Brain pericyte (primary cell): Measurements from ENCODE around the gene HELZ2.
"Not testable (repeated sequence)": the region's sequence is repeated elsewhere in the genome, so short reads cannot be mapped to it uniquely, and the experiment has no call there.

Experiments used
- DNase-seq: peaks from one replicate; pipeline ENCODE4 v3.0.0-alpha.2; 2012; ENCODE audit warnings: low read depth, low spot score

Gene HELZ2

GRCh38 chr20:63565699-63566335 is 8.2 kb downstream of the HELZ2 start:
- no peak for DNase-seq

DNA sequence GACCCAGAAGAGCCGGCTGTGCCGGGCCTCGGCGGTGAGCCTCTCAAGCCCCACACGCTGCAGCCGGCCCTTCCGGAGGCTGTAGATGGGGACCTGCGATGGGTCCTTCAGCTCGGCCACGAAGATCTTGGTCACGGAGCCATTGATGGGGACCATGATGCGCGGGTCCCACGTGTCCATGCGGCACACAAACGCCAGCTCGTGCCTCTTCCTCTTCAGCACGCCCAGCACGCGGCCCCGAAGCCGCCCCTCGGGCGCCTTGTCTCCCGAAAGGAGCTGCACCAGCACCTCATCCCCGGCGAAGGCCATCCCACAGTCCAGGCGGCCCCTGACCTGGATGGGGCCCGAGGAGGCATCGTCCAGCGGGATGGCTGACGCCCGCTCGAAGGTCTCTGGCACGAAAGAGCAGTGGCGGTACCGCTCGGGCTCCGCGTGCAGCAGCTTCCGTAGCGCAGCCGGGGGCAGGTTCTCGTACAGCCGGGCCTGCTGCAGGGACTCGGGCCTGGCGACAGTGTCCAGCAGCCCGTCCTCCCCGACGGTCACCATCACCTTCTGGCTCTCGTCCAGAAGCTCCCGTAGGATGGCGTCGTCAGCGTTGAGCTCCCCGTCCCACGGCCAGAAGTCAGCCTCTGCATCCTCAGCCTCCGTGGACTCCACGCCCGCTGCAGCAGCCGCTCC is 8.9 kb downstream of the HELZ2 start:
- DNase-seq: no peak

DNA sequence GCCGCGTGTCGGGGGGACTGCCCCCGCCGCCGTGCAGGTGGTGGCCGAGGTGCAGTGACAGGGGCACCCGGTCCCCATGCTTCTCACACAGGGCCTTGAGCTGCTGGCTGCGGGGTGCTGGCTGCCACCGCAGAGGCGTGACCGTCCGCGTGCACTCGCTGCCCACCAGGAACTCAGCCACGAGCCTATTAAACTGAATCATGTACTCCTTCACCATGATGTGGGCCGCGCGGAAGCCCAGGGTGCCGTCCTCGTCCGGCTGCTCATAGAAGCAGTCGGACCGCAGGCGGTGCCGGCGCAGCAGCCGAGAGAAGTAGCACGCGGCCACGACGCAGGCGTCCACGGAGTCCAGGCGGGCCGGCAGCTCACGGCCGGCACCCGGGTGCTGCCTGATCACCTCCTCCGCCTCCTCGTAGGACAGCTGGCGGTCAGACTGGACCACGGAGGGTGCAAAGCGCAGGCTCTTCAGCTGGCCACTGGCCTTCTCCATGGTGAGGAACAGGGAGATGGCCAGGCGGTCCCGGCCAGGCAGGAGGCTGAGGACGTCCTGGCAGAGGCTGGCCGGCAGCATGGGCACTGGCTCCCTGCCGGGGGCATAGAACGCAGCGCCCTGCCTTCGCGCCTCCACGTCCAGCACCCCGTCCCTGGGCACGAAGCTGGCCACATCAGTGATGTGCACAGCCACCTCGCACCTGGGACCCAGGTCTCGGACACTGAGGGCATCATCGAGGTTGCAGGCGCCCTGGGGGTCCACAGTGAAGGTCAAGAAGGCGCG is 9.8 kb downstream of the HELZ2 start:
- DNase-seq: no peak

GRCh38 chr20:63563225-63563935 is 10.7 kb downstream of the HELZ2 start:
- DNase-seq: no peak

GRCh38 chr20:63562461-63563224 is 11.4 kb downstream of the HELZ2 start:
- no peak for DNase-seq

DNA sequence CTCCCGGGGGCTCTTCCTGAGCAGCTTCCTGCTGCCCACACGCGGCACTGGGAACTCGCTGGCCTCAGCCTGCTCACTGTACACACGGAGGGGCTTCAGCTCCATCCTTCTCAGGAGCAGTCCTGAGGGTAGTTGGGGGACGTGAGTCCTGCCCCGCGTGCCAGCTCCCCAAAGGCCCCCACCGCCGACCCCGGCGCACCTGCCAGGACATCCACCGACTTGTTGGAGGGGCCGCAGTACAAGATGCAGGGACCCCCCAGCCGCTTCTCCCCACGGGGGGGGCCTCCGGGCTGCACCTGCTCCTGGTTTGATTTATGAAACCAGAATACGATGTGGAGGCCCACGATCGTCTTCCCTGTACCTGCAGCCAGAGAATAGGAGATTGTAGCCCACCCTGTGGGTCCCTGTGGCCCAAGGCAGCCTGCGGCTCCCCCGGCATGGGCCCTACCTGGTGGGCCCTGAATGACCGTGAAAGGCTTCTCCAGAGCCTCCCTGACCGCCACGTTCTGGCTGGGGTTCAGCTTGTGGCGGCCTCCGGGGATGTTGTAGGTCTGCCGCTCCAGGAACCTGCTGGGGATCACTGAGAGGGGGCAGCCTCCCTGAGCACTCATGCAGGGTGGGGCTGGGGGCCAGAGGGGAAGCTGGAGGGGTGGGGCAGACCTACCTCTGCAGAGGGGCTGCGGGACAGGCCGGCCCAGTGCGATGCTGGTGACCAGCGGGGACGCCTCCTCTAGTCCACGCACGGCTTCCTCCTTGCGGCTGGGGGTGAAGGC is 12.2 kb downstream of the HELZ2 start:
- no peak for DNase-seq

DNA sequence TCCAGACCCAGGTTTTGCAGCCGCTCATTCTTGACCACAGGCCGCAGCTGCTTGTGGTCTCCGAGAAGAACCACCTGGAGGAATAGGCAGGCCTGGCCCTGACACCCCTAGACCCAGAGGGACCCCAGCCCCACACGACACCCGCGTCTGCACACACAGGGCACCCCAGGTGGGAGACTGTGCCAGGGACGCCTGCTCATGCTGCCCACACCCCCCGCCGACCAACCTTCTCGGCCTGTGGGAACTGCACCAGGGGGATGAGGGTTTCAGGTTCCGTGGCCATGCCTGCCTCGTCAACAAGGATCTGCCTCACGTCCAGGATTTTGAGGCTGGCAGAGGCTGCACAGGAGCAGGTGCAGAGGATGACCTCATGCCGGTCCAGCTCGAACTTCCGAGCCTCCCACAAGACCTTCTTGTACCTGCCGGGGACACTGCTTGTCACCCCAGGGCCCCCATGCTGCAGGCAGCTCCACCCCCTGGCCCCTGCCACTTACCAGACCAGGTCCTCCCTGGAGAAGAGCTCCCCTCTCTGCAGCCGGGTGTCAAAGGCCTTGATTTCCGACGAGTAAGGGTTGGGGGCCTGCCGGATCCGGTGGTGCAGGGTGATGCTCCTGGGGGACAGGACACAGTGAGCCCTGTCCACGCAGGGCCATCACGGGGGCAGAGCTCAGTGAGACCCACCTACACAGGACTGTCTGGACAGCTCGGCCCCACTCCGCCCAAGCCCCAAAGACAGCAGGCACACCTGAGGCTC is 13.0 kb downstream of the HELZ2 start:
- no peak for DNase-seq

- DNase-seq: no peak
Measured at GRCh38 chr20:63560333-63560805, 13.7 kb downstream of the HELZ2 start.

- DNase-seq: not testable (repeated sequence)
Measured at GRCh38 chr20:63559485-63560332, 14.3 kb downstream of the HELZ2 start.

GRCh38 chr20:63558804-63559484 is 15.1 kb downstream of the HELZ2 start:
- DNase-seq: no peak

DNA sequence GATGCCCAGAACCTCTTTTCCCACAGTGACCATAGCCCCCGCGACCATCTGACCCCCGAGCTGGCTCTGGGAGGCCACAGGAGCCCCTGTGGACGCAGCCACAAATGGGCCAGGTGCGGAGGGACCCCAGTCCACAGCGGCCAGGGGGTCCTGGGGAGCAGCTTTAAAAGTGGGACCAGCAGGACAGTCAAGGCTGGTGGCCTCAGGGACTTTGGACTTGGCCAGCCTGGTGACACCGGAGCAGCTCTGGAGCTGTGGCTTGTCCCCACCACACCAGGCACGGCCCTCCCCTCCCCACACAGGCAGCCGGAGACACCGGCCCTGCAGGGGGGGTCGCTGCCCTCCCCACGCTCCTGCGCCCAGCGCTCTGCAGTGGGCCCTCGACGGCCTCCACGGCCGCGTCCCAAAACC is 16.6 kb downstream of the HELZ2 start:
- DNase-seq: no peak

DNA sequence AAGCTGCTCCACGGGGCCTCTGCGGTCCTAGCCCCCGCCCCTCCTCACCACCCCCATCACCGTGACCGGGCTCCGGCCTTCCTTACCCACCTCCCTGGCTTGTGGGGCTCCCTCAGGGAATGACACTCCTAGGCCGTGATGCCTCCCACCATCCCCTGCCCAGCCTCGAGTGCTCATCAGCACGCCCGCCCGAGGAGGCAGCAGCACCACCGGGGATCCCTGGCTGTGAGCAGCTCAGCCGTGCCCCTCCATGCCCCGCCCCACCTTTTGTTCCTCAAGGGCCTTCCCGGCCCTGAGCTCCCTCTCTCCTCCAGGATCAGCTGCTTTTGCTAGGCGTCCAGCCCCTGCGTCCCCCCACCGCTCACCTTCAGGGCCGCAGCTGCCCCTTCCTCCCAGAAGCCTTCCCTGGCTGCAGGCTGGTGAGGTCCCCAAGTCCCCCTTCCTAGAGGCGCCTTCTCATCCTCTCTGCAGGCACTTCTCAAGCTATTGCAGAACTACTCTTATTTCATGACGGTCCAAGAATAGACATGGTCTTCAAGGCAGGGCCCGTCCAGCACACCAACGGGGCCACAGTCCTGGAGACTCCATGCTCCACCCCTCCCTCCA is 17.1 kb downstream of the HELZ2 start:
- no peak for DNase-seq

DNA sequence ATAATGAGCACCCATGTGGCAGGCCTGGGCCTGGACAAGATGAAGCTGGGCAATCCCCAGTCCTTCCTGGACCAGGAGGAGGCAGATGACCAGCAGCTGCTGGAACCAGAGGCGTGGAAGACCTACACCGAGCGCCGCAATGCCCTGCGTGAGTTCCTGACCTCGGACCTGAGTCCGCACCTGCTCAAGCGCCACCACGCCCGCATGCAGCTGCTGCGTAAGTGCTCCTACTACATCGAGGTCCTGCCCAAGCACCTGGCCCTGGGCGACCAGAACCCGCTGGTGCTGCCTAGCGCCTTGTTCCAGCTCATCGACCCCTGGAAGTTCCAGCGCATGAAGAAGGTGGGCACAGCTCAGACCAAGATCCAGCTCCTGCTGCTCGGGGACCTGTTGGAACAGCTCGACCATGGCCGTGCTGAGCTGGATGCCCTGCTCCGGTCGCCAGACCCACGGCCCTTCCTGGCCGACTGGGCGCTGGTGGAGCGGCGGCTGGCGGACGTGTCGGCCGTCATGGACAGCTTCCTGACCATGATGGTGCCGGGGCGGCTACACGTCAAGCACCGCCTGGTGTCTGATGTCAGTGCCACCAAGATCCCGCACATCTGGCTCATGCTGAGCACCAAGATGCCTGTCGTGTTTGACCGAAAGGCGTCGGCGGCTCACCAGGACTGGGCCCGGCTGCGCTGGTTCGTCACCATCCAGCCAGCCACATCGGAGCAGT is 18.2 kb downstream of the HELZ2 start:
- DNase-seq: no peak

DNA sequence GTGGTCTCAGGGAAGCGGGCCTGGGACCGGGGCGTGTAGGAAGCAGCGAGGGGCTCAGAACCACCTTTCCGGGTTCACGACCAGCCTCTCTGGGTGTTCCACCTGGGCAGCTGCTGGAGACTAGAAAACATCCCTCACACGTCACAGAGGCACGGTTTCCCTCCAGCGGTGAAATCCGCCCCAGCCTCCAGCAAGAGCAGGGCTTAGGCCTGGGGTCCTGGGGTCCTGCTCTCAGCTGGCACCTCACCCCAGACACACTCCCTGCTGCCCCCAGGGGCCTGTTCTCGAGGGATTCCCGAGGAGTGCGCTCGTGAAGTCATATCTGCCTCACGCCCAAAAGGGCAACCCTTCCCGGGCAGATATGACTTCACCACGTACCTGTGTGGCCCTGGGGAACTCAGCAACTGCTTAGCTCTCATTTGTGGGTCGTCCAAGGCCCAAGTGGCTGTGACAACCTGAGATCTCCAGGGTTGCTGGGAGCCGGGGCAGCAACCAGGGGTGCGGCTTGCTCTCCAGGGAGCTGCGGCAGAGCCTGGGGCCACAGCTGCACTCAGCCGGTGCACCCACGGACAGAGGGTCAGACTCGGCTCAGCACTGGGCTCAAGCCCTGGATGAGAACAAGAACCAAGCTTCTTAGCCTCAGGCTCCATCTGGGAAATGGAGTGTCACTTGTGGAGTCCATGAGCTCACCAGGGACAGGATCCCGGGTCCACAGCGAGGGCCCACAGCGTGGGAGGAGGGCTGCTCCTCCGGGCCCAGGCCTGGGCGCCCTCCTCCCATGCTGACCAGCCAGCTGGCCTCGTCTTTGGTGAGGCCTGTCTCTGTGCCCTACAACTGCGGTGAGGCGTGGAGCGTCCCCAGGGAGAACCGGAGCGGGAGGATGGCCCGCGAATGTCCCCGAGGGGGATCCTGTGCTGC is 19.4 kb downstream of the HELZ2 start:
- DNase-seq: no peak

- no peak for DNase-seq
Measured at GRCh38 chr20:63553933-63554290, 20.1 kb downstream of the HELZ2 start, which contains the start of gene FNDC11. FNDC11 (plus strand) TSS chr20:63554159; CDS start chr20:63555664, 1,505 bp downstream.
